Measurements from ENCODE around the gene PTPN1.
"Not testable (repeated sequence)": the region's sequence is repeated elsewhere in the genome, so short reads cannot be mapped to it uniquely, and the experiment has no call there.

The PTPN1 gene

DNA sequence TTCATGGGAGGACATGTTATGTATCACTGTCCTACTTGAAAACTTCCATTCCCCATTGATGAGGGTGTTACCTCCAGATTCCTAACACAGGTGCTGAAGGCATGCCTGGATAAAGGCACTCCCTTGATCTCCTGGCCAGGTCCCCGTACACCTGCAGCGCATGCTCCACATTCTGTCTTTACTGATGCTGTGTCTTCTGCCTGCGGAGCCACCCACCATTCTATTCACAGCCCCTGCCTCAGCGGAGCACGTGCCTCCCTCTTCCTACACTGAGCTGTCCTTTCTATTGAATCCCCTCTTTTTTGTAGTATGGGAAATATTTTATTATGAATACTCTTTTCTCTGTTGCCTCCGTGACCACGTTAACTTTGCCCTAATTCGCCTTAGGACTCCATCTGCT is 25.0 kb downstream of the PTPN1 start:
- no peak for DNase-seq

DNA sequence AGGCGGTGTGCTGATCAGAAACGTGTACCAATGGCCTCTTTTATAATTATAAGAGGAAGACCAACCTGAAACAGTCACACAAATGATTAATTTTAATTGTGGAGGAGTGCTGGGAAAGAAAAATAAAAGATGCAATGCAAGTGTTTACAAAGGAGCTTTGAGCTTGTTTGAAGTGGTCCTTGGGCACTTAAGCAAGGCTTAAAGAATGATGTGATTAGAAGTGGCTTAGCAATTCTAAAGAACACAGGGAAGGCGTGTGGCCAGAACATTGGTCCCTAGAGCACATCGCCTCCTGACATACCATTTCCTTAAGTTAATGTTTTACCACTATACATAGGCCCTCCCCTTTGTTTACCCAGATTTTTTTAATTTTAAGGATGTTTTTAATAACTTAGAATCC is 26.1 kb downstream of the PTPN1 start:
- DNase-seq: no peak

DNA sequence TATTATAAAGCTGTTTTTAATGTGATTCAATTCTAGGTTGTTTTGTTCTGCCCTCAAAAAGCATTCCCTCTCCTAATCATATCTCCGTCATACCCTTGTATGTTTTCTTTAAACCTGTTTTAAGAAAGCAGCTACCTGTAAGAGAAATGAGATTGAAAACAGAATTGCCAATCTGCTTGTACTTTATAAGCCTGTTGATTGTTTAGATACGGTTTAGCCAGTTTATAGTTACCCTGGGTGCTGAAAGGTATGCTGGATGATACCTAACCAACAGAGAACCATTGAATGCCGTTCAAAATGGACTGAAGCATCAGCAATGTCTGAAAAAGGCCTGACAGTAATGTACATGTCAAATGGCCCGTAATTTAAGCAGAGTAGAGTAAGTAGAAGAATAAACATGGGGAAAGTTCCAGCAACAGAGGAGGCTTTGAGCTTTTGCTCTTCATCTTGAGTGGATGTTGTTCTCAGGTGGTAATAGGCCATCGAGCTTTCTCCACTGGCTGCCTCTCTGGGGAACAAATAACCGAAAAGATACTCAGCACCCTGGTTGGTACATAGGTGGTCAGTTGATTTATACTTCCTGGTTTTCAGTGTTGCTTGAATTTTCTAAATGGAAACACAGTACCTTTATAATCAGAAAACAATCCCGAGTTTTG is 27.5 kb downstream of the PTPN1 start:
- DNase-seq: no peak

DNA sequence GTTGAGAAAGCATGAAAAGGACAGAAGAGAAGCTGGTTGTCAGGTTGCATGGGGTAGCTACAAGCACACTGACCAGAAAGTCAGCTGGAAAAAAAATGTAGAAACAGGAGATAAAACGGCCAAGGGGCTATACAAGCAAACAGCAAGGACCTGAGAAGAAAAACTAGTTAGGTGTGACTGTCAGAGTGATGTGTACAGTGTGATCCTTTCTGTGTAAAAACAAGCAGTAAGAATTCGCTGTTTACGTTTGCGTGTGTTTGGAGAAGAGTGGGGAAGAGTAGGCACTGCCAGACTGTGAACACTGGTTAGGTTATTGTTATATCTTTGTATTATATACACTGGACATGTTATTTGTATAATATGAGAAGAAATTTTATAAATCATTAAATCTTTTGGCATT is 28.1 kb downstream of the PTPN1 start:
- no peak for DNase-seq

DNA sequence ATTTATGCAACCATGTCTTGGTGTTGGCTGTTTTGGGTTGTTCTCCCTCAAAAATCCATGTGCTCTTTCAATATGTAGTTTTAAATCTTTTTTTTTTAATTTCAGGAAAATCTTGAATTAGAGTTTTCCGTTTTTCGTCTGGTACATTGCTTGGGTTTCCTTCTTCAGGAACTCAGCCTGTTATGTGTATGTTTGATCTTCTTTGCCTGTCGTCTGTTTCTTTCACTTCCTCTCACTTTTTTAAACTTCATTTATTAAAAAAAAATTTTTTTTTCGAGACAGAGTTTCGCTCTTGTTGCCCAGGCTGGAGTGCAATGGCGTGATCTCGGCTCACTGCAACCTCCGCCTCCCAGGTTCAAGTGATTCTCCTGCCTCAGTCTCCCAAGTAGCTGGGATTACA is 29.6 kb downstream of the PTPN1 start:
- DNase-seq: not testable (repeated sequence)

DNA sequence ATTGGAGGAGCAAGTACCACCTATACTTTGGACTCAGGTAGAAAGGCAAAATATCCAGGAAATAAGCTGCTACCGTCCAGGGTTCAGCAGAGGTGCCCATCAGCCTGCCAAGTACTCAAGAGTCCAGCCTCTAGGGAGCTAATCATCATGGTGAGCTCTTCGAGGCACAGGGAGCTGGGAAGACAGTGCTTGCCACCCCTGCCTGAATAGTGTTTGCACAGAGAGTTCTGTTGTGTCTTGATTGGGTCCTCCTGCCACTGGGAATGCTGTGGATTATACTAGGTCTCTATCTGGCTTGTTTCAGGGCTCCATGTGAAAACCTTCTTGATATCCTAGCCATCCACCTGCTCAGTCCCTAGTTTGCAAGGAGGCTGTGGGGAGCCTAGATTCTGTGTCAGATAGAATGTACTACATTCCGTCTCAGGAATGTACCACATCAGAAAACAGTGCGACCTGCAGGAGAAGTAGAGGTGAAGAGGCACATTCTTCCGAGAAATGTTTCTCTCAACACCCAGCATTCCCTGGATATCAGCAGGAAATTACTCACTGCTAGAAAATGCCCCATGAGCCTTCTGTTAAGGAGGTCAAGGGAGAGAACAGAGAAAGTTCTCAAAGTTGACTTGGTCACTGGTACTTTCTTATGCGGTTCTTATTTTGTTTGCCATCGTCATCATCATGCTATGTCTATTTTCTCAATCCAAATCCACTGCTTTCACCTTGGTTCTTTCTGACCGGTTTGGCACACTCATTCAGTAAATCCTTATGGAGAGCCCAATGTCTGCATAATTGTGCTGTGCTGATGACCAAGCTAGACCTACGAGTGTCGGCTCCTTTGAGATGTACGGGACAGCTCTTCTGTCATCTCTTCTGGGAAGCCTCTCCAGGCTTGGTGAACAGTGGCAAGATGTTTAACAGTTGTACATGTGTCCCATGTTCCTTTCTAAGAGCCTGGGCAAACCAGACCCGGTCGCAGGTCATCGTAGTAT is 30.7 kb downstream of the PTPN1 start:
- DNase-seq: no peak

DNA sequence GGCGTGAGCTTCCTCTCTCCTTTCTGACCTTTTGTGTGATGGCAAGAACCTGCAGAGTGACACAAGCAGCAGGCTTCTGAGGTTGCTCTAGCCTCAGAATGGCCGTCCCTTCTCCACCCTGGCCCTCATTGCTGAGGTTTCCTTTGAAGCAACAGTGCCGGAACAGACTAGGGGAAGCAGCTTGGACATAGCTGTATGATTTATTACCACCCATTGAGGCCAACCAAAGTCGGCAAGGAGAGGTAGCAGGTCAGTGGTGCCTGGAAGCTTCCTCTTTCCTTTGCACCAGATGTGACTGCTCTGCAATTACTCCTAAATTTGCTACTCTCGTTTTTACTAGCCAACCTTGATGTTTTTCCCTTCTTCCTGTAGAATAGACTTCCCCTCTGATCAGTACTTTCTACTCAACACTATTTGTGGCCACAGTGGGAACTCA is 31.4 kb downstream of the PTPN1 start:
- DNase-seq: no peak

DNA sequence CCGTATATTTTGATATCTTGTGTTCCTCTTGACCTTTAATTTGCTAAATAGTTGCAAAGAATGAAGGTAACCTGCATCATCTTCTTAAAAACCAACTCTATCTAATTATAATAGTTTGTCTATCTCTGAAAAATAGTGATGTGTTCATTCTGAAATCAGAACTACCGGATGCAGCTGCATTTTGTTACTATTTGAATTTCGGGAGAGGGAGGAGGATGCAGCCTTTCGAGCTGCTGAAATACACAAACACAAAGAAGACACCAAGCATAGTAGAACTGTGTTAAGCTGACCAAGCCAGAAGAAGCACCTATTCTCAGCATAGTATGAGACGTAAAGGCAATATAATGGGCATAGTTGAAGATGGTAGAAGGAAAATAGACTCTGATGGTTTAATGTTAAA is 33.1 kb downstream of the PTPN1 start:
- no peak for DNase-seq

DNA sequence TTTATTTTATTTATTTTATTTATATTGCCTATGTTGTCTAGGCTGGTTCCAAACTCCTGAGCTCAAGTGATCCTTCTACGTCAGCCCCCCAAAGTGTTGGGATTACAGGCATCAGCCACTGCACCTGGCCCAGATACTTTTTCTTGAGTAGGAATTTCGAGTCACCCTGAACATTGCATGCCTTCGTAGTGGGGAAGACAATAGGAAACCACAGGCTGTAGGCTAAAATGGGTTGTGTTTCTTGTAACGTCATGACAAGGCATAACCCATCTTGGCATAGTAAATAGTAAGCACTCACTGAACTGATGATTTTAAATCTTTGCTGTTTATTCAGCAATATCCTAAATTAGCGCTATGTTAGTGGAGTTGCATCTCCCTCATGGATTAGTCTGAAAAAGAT is 34.9 kb downstream of the PTPN1 start:
- DNase-seq: no peak

DNA sequence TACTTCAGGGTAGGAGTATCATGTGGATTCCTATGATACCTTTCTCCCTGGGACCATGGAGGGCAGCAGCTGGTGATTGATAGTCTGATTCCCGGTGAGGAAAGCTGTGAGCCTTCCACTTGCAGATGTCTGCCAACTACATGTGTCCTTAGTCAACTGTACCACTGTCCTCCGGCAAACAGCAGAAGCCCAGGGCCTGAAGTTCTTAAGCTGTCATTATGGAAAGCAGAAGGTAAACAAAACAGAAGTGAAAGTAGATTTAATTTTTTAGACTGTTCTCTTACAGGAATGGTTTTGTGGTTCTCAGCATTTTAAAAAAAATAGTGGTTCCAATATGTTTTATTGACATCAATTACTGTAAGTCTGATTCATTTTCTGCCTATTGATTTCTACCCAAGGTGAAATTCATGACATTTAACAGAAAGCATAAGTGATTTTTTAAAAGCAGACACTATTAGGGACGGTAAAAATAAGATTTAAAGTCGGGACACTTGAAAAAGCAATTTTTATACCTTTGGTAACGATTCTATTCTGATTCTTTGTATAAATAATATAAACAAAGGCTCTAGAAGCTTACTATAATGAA is 36.6 kb downstream of the PTPN1 start:
- DNase-seq: no peak

DNA sequence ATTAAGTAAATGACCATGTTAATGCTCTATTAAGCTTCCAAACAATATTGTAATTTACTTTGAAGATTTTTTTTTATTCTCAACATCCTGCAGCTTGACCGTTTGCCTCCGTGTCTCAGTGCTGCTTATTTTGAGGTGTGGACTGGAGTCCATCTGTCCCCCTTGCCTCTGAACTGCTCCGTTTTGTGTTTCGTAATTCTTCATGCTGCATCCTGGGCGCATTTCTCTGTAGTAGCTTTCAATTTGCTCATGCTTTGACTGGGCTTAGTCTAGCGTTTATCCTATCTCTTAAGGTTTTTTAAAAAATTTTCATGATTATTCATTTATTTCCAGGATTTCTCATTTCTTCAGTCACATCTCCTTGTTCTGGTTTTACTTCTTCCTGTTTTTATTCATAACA is 37.8 kb downstream of the PTPN1 start:
- no peak for DNase-seq

DNA sequence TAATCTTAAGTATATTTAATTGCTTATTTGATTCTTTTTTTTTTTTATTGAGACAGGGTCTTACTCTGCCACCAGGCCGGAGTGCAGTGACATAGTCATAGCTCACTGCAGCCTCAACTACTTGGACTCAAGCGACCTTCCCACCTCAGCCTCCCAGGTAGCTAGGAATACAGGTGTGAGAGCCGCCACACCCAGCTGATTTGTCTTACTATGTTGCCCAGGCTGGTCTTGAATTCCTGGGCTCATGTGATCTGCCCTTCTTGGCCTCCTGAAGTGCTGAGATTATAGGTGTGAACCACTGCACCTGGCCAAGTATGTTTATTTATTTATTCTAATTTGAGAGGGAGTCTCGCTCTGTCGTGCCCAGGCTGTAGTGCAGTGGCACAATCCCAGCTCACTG is 38.2 kb downstream of the PTPN1 start:
- no peak for DNase-seq

DNA sequence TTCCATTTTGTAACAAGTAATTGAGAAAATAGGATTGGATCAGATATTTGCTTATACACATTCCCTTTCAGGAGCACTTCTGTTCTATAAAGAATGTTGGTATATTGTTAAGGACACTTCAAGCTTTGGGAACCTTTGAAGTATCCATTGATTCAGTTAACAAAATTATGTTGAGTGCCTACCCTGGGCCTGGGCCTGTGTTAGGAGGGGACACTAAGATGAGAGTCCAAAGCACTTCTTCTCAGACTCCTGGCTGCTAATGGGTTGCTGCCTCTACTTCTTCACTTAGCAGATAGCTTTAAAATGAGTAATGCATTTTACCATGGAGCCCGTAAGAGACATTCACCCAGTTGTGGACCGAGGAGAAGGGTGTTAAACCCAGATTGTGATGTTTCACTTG is 40.3 kb downstream of the PTPN1 start:
- no peak for DNase-seq

DNA sequence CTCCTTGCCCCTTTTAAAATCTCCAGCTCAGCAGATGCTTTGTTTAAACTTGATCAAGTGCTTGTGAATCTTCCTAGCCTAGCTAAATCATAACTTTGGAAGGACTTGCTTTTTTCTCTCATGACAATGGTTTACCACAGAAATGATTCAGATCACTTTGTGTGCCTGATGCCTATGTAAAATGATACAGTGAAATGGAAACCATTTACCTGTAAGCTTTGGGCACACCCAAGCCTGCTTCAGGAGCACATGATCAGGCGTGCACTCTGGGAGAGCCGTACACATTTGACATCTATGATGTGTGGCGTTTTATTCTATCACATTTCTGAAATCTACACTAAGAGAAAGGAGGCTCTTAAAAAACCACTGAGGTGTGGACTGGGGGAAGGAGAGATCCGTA is 41.1 kb downstream of the PTPN1 start:
- DNase-seq: no peak

DNA sequence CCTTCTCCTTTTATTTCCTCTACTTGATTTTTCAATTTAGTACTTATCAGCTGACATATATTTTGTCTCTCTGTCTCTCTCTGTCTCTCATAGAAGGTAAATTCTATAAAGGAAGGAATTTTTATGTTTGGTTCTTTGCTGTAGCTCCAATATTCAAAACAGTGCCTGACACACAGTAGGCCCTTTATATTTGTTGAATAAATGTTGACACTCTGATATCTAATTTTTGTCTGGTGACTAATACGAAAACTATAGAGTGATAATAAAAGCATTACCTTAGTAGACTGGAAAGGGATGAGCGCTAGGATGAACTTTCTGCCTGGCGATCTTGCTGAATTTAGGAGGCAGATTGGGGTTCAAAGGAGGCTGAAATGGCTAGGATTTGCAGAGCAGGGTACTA is 42.8 kb downstream of the PTPN1 start:
- no peak for DNase-seq

DNA sequence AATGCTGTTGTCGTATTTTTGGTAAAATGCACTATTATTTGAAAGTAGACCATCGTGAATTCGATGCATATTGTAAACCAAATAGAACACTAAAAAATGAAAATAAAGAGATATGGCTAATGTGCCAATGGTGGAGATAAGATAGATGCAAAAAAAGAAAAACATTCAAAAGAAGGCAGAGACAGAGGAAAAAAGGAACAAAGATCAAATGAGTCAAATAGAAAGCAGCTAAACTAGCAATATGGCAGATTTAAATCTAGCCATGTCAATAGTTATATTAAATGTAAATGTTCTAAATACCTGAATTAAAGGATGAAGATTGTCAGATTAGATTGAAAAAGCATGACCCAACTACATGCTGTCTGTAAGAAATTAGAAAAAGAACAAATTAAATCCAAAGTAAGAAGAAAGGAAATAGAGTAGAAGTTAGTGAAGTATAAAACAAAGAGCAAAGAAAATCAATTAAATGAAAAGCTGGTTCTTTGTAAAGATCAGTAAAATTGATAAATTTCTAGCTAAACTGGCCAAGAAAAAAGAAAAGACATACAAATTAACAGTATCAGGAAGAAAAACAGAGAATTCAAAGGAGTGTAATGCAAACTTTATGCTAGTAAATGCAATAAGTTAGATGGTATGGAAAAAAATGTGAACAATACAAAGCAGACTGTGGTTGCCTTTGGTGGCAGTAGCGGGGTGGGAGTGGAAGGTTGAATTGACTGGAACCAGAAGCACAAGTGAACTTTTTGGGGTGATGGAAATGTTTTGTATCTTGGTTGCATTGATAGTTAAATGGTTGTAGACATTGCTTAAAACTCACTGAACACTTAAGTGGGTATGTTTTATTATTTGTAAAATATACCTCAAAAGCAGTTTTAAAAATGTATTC is 44.8 kb downstream of the PTPN1 start:
- DNase-seq: no peak

DNA sequence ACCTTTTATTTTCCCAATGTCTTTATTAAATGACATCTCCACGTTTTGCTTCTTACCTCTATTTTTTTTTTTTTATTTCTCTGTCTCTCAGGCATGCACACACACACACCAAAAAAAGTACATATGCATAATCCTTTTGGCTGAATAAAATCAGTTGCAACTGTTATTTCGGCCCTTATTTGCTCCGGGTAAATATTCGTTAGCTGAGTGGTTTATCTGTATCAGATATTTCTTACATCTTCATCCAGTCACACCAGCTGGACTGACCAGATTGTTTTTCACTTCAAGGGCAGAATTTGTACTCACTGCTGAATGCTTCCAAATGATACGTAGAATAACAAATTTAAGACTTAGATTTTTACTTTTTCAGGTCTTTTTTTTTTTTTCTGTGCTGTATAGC is 45.5 kb downstream of the PTPN1 start:
- no peak for DNase-seq

DNA sequence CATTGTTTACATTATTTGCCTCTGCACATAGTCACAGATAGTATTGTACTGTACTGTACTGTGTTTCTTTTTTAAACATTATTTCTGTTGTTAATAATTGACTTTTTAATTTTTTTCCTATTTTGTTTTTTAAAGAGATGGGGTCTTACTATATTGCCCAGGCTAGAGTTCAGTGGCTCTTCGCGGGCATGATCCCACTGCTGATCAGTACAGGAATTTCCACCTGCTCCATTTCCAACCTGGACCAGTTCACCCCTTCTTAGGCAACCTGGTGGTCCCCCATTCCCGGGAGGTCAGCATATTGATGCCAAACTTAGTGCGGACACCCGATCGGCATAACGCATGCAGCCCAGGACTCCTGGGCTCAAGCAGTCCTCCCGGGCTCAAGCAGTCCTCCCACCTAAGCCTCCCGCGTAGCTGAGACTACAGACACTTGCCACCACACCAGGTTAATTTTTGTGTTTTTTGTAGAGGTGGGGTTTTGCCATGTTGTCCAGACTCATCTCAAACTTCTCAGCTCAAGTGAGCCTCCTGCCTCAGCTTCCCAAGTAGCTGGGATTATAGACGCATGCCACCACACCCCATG is 47.5 kb downstream of the PTPN1 start:
- no peak for DNase-seq

DNA sequence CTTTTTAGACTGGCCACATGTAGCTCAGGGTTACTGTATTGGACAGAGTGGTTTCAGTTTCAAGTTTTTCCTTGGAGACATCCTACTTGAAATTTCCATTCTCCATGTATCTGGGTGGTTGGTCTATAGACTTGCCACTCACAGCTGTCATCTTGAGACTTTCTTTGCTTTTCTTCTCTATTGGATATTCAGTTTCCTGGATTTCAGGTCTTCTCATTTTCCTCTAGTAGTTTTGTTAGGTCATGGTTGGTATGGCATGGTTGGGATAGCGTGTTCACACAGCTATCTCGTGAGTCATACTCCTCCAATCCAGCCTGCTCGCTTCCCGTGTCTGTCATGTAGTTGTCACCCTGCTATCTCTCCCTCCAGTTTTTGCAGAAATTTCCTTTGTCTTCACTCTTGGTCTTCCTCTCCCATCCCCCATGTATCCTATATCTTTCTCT is 48.3 kb downstream of the PTPN1 start:
- no peak for DNase-seq

DNA sequence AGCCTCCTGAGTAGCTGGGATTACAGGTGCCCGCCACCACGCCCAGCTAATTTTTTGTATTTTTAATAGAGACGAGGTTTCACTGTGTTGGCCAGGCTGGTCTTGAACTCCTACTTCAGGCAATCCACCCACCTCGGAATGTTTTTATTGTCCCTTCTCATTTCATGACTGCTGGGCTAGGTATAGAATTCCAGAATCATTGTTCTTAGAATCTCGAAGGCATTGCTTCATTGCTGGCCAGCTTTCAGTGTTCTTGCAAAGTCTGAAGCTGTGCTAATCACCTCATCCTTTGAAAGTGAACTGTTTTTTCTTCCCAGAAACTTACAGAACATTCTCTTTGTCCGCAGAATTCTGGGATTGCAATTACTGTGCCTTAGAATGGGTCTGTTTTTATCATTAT is 49.0 kb downstream of the PTPN1 start:
- DNase-seq: no peak

DNA sequence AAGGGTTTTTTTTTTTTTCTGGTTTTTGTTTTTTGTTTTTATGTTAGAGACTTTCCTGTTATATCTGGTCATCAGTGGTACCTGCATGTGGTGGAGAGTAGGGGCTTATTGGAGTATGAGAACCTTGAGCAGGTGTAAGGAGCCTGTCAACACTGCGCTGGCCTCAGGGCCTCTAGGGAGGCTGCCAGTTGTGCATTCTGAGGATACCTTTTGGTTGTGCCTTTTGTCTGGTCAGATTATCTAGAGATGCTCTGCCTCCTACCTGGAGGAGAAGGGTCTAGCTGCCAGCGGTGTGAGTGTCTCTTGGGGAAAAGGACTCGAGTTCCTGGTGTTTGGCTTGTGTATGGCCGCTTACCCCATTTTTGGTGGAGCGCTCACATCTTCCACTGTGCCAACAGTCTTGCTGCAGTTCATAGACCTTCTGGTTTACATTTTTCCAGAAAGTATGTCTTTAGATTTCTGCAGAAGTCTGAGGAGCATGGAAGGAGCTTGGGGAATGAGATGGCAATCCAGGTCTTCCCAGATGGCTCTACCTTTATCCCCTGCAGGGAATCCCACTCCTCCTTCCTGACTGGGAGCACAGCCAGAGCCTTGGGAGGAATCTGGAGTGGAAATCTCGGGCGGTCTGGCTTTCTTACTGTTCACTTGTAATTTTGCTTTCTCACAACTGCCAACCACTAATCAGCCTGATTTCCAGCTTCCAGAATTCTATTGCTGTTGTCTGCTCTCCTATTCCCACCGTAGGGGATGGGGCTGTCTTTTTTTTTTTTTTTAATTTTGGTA is 49.9 kb downstream of the PTPN1 start:
- no peak for DNase-seq

DNA sequence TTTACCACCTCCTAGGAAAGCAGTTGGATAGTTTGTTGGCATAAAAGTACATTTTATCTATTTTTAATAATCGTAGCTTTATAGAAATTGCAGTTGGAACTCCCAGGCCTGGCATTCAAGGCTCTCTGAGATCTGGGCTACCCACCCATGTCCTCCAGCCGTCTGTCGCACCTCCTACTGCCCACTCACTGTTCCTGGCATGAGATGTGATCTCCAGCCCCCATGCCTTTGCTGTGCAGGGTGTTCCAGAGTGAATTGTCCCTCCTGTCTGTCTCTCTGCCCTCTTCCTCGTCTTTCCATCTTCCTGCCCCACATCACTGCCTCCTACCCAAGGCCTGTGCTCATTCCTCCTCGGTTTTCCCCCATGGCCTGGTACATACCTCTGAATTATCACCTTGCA is 50.7 kb downstream of the PTPN1 start:
- no peak for DNase-seq

All from left hindlimb (tissue), 1 donor.